ENCODE results near the gene PCDHGA1.

Gene PCDHGA1

GRCh38 chr5:141560151-141560550 lies 229.8 kb downstream of the PCDHGA1 start:
- no peak for TF ChIP-seq CTCF (IDR thresholded peaks at IDR 0.05; ENCODE audit: extremely low read depth, insufficient read depth, missing control alignments)
- DNase-seq (ENCODE audit: low spot score), result no peak
- in situ Hi-C loops (cut with MboI; ENCODE audit: low pct_unique_long_range_greater_than_20kb, low sequenced_read_pairs, unreplicated experiment), result loop anchor here (5.0 kb wide), 1 partner anchor 143 kb away; the partner anchor contains the start of gene PCDHGB7

- in situ Hi-C loops (cut with MboI; ENCODE audit: low pct_unique_long_range_greater_than_20kb, low sequenced_read_pairs, unreplicated experiment), result loop anchor here (5.0 kb wide), 1 partner anchor 144 kb away; the partner anchor contains the start of gene PCDHGB7
- no peak for DNase-seq (ENCODE audit: low spot score)
- peak; percentile 47 for TF ChIP-seq CTCF (IDR thresholded peaks at IDR 0.05; ENCODE audit: extremely low read depth, insufficient read depth, missing control alignments)
These were observed 230.6 kb downstream of the PCDHGA1 start for GRCh38 chr5:141560725-141561483.

All from GM13977 (cell line).